ENCODE results near the gene SLC13A3.
A peak's percentile ranks its signal among the peaks of the same experiment; 100 is the strongest.

The SLC13A3 gene

DNA sequence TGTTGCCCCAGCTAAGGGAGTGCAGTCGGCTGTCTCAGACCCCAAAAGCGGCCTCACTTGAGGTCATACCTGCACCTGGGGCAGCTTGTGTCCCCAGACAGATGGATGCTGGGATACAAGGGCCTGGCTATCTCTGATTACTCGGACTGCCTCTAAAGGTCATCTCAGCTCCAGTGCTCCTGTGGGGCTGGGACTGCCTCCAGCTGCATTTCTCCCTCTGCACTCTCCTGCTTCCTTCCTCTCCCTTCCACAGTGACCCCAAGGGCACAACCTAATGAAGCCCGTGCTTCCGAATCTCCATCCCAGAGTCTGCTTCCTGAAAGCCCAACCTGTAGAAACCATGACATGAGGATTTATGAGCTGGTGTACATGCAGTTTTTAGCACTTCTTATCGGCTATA lies 78.0 kb downstream of the SLC13A3 start:
- DNase-seq = no peak

DNA sequence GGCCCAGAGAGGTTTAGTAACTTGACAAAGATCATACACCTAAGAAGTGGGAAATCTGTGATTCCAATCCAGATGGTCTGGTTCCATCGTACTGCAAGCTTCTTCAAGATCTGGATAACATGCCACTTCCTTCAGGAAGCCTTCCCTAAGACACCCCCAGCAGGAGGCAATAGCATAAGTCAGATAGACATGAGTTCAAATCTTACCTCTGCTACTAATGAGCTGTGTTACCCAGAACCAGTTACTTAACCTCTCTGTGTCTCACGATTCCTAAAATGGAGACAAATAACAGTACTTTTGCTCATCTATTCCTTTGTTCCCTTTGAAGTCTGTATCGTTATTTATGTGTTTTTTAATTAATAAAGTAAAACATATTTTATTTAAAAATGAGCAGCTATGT lies 78.5 kb downstream of the SLC13A3 start:
- no peak for DNase-seq

- no peak for DNase-seq
Observed at GRCh38 chr20:46572153-46572552, 79.1 kb downstream of the SLC13A3 start.

DNA sequence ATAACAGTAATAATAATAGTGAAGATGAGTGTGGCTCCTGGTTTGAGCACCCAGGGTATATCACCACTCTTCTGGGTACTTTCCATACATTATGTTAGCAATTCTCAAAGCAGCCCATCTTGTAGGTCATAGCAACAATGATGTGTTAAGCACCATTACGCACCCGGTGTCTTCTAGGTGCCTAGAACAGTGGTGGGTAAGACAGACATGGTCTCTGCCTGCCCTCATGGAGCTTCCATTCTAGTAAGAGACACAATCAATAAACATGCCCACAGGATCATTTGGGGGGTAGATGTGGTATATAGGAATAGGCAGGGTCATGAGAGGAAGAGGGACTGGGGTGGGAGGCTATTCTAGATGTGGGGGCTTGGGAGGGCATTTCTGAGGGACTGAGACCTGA lies 79.8 kb downstream of the SLC13A3 start:
- DNase-seq = no peak

- DNase-seq = no peak
Observed at GRCh38 chr20:46570956-46571355, 80.3 kb downstream of the SLC13A3 start.

- DNase-seq = no peak
Observed at GRCh38 chr20:46569961-46570360, 81.3 kb downstream of the SLC13A3 start.

DNA sequence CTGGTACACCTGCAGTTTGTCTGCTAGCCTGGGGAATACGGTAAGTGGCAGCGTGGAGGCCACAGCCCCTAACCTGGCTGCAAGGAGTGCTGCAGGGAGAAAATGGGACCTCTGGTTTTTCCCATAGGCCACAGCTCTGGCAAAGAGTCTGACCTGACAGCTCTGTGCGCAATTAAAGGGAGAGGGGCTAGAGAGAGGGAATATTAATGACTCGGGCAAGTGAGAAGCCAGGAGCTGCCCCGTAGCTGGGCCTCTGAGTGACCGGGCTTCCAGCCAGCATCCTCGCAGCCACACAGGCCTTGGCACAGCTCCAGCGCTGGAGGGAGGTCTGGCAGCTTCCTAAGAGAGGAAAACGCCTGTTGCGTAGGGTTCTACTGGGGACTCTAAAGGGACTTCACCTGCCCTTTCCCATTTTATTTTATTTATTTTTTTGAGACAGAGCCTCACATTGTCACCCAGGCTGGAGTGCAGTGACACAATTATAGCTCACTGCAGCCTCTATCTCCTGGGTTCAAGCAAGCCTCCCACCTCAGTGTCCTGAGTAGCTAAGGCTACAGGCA lies 82.6 kb downstream of the SLC13A3 start:
- no peak for DNase-seq

DNA sequence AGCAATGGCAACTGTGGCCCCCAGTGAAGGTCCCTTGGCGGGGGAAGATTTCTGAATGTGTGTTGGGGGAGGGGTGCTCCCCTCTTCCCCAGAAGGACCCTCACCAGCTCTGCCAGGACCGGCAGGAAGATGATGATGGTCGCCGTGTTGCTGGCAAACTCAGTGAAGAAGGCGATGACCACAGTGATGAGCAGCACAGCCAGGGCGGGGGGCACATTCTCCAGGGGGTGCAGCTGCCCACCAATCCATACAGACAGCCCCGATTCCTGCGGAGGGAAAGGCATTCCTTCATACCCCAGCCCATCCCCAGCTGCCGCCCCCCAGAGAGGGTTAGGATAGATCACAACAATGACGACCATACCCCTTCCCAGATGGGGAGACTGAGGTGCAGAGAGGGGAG lies 85.1 kb downstream of the SLC13A3 start:
- DNase-seq = no peak

DNA sequence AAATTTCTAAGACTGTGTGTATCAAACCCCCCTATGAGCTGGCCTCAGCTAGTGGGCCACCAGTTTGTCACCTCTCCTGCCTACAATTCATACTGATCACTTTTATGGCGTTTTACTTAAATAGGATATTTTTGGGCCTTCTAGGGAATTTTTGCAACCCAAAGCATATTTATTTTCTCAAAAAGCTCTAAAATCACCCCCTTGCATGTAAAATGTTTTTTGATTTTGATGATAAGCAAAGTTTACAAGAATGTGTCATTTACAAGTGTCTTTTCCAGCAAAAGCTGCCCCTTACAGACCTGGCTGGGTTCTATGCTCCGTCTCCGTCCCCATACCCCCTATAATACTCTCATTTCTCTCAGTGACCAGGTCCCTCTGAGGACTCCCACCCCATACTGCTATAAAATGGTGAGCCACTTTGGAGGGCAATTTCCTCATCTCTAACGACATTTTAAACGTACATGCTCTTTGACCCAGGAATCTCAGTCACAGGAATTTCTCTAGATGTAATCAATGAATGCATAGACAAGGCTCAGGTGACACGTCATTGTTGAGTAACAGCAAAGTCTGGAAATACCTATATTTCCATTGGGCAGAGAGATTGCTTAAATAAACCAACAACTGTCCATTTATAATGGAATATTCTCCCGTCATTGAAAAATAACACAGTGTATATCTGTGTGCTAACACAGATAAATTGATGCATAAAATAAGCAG lies 86.9 kb downstream of the SLC13A3 start:
- DNase-seq = no peak

- DNase-seq = no peak
Observed at GRCh38 chr20:46563860-46564221, 87.4 kb downstream of the SLC13A3 start.

DNA sequence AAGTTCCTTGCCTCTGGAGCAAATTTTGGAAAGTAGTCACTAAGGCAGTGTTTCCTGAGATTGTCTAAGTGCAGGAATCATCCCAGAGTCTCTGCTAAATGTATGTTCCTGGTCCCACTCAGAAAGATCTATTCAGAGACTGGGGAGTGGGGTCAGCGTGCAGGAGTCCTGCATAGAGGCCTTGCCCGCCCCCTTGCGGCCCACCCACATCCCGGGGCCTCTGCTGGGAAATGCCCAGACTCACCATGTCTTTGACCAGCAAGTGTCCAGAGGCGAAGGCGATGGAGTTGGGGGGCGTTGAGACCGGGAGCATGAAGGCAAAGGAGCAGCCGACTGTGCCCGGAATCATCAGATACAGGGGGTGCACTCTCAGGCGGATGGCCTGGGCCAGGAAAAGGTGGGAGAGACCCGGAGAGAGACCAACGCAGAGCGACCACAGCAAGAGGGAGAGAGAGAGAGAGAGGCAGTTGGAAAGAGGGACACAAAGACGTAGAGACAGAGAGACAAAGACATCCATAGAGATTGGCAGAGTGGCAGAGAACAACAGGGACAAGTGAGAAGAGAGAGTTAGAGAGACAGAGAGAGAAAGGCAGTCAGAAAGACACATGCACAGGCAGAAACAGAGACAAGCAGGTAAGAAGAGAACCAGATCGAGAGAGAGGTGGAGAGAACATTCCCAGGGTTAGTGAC lies 87.9 kb downstream of the SLC13A3 start:
- no peak for DNase-seq

GRCh38 chr20:46562373-46563169 lies 88.7 kb downstream of the SLC13A3 start:
- DNase-seq = peak; percentile 67

DNA sequence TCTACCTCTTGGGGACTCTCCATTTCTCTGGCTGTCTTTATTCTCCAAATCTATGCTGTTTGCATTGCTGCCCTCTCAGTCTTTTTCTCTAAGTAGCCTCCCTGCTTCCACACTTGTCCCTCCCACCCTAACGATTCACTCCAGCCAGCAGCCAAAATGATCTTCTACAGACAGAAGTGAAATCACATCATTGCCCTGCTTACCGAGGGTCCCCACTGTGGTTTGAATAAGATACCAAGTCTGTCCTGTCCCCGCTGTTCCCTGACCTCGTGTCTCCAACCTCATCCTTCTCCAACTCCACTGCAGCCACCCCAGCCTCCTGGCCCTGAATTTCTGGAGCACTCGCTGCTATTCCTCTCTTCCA lies 89.3 kb downstream of the SLC13A3 start:
- DNase-seq = no peak

DNA sequence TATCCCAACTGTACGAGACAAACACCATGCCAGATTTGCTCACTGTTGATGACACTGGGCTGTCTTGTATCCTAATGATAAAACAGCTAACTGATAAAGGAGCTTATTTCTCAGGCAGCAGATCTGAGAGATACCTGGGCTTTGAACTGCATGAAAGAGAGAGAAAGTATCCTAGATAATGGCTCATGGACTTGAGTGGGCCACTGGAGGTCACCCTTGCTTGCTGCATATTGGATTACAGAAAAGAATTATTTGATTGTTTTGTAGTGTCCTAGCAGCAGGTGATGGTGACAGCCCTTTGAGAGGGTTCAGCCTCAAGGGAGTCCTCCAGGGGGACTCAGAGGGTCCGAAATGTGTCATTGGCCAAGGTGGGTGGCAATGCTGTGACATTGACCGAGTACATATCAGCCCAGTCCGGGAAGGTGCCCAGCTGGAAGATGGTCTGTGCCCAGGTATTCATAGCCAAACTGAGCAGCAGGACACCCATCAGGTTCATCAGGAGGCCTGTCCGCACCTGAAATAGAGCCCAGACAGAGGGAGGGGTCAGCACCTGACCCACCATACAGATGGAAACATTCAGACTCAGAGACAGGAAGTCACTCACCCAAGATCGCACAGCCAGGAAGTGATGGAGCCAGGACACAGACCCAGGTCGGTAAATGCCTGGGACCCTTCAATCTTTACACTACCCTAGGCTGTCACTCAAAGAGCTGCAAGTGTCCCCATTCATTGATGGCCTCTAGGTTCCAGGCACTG lies 91.4 kb downstream of the SLC13A3 start:
- DNase-seq = no peak

DNA sequence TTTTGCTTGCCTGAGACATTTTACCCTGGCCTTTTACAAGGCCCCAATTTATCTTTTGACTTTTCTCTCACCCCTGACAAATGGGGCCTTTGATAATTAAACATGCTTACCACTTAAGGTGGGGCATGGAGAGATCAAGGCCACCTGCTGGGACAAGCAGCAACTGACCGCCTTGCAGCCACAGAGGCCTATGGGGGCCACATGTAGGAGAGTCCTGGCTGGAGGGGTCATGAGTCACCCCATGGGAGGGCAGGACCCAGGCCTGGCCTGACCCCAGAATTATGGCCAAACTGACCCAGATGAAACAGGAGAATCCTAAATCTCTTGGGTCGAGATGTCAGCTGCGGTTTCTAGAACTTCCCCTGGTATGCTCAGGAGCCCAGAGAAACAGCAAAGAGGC lies 92.3 kb downstream of the SLC13A3 start:
- DNase-seq = no peak

GRCh38 chr20:46558511-46558959 lies 92.7 kb downstream of the SLC13A3 start:
- DNase-seq = no peak

- no peak for DNase-seq
Observed at GRCh38 chr20:46557231-46557956, 93.9 kb downstream of the SLC13A3 start.

- DNase-seq = no peak
Observed at GRCh38 chr20:46555370-46555956, 95.8 kb downstream of the SLC13A3 start.

DNA sequence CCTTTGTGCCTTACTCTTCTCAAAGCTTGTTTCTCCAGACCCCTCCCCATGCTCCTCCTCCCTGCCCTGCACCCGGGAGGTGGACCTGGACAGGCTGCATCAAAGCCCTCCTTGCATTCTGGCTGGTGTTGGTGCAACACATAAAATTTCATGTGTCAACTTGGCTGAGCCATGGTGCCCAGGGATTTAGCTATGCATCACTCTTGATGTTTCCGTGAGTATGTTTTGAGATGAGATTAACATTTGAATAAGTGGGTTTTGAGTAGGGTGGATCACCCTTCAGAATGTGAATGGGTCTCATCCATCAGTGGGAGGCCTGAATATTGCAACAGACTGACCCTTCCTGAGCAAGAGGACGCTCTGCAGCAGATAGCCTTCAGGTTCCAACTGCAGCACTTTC lies 96.4 kb downstream of the SLC13A3 start:
- no peak for DNase-seq

DNA sequence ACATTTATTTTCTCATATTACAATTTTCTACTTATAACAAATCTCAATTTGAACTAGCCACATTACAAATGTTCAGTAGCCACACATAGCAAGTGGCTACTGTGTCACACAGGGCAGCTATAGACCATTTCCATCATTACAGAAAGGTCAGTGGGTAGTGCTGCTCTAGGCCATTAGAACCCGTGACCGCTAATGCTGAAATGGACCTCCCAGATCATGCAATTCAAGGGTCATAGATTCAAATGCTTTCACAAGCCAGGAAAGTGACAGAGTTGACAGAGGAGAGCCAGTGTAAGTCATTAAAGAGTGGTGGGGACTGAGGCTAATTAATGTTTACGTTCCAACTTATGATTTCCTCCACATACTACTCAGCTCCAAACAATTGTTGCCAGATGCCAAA lies 97.3 kb downstream of the SLC13A3 start:
- DNase-seq = no peak
